Measurements from ENCODE around the gene RAB21. TPM values are rescaled to one million over a fixed set of nuclear protein-coding genes. Genes with fewer than 3 reads are reported as not detected.

Gene RAB21
- total and polyA plus RNA-seq, 2 of the 13 experiments (the other 11 are each of a cell fraction or from before 2014, with no cell fraction given) = 4.4 to 50.9 TPM

DNA sequence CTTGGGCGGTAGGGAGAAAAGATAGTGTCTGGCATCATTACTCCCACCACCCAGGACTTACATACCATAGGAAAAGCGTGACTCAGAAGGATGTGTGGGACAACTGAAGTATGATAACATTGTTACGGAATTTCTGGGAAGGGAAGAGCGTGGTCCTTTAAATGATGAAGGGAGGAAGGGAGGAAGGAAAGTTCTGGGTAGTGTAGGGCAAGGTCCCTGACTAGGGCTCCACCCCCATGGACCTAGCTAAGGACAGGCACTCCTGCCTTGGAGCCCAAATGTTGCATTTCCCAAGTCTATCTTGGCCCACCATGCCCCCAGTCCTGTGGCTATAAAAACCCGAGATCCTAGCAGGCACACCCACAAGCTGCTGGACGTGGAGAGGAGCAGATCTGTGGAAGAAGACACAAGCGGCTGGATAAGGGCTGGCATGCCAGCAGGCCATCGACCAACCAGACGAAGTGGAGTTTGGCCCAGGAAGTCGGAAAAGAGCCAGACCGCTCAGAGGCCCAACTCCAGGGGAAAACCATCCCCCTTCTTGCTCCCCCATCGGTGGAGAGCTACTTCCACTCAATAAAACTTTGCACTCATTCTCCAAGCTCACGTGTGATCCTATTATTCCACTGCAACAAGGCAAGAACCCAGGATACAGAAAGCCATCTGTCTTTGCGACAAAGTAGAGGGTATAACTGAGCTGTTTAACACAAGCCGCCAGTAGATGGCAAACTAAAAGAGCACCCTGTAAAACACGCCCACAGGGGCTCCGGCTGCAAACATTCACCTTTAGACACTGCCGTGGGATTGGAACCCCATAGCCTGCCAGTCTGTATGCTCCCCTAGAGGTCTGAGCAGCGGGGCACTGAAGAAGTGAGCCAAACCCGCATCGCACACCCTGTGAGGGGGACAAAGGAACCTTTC lies 23.0 kb upstream of the RAB21 start (continued):
- TF ChIP-seq HNF4G (IDR thresholded peaks at IDR 0.05; ENCODE audit: borderline replicate concordance, low read depth, low read length) (peak; percentile 47; the same call in 1 of the 2 replicates), HNF4G (CRISPR knock-in tag; IDR thresholded peaks at IDR 0.05; ENCODE audit: borderline replicate concordance, low read depth) (no peak), SPEN (CRISPR knock-in tag; IDR thresholded peaks at IDR 0.05; ENCODE audit: low read depth) (peak; percentile 49; the same call in 1 of the 2 replicates), PHF21A (CRISPR knock-in tag; IDR thresholded peaks at IDR 0.05) (no peak), SRSF9 (IDR thresholded peaks at IDR 0.05; ENCODE audit: borderline replicate concordance, insufficient read depth, low read depth, low read length, poor library complexity, severe bottlenecking) (no peak), ZNF207 (IDR thresholded peaks at IDR 0.05; ENCODE audit: borderline replicate concordance) (no peak), ZC3H13 (CRISPR knock-in tag; IDR thresholded peaks at IDR 0.05) (no peak), ZNF816 (CRISPR knock-in tag; IDR thresholded peaks at IDR 0.05; ENCODE audit: borderline replicate concordance) (no peak), ZNF20 (CRISPR knock-in tag; IDR thresholded peaks at IDR 0.05) (no peak), RAD51 (IDR thresholded peaks at IDR 0.05; ENCODE audit: borderline replicate concordance) (no peak), NFRKB (IDR thresholded peaks at IDR 0.05) (no peak), HNRNPK (IDR thresholded peaks at IDR 0.05; ENCODE audit: low read depth, low read length, poor library complexity, severe bottlenecking) (no peak), CC2D1A (CRISPR knock-in tag; IDR thresholded peaks at IDR 0.05) (no peak)
- TF ChIP-seq, protein P1, sequence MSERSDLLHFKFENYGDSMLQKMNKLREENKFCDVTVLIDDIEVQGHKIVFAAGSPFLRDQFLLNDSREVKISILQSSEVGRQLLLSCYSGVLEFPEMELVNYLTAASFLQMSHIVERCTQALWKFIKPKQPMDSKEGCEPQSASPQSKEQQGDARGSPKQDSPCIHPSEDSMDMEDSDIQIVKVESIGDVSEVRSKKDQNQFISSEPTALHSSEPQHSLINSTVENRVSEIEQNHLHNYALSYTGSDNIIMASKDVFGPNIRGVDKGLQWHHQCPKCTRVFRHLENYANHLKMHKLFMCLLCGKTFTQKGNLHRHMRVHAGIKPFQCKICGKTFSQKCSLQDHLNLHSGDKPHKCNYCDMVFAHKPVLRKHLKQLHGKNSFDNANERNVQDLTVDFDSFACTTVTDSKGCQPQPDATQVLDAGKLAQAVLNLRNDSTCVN (CRISPR knock-in tag; IDR thresholded peaks at IDR 0.05; ENCODE audit: borderline replicate concordance) = no peak
- TF ChIP-seq, protein P2, sequence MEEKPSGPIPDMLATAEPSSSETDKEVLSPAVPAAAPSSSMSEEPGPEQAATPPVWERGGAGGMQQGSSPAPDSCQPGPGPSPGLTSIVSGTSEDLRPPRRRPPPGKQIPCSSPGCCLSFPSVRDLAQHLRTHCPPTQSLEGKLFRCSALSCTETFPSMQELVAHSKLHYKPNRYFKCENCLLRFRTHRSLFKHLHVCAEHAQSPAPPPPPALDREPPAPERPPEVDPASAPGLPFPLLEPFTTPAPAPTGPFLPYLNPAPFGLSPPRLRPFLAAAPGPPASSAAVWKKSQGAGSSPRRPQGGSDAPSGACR (CRISPR knock-in tag; IDR thresholded peaks at IDR 0.05) = 0 out of 2 replicates have a peak, but pooled peaks have one; percentile 31
- TF ChIP-seq, protein P3, sequence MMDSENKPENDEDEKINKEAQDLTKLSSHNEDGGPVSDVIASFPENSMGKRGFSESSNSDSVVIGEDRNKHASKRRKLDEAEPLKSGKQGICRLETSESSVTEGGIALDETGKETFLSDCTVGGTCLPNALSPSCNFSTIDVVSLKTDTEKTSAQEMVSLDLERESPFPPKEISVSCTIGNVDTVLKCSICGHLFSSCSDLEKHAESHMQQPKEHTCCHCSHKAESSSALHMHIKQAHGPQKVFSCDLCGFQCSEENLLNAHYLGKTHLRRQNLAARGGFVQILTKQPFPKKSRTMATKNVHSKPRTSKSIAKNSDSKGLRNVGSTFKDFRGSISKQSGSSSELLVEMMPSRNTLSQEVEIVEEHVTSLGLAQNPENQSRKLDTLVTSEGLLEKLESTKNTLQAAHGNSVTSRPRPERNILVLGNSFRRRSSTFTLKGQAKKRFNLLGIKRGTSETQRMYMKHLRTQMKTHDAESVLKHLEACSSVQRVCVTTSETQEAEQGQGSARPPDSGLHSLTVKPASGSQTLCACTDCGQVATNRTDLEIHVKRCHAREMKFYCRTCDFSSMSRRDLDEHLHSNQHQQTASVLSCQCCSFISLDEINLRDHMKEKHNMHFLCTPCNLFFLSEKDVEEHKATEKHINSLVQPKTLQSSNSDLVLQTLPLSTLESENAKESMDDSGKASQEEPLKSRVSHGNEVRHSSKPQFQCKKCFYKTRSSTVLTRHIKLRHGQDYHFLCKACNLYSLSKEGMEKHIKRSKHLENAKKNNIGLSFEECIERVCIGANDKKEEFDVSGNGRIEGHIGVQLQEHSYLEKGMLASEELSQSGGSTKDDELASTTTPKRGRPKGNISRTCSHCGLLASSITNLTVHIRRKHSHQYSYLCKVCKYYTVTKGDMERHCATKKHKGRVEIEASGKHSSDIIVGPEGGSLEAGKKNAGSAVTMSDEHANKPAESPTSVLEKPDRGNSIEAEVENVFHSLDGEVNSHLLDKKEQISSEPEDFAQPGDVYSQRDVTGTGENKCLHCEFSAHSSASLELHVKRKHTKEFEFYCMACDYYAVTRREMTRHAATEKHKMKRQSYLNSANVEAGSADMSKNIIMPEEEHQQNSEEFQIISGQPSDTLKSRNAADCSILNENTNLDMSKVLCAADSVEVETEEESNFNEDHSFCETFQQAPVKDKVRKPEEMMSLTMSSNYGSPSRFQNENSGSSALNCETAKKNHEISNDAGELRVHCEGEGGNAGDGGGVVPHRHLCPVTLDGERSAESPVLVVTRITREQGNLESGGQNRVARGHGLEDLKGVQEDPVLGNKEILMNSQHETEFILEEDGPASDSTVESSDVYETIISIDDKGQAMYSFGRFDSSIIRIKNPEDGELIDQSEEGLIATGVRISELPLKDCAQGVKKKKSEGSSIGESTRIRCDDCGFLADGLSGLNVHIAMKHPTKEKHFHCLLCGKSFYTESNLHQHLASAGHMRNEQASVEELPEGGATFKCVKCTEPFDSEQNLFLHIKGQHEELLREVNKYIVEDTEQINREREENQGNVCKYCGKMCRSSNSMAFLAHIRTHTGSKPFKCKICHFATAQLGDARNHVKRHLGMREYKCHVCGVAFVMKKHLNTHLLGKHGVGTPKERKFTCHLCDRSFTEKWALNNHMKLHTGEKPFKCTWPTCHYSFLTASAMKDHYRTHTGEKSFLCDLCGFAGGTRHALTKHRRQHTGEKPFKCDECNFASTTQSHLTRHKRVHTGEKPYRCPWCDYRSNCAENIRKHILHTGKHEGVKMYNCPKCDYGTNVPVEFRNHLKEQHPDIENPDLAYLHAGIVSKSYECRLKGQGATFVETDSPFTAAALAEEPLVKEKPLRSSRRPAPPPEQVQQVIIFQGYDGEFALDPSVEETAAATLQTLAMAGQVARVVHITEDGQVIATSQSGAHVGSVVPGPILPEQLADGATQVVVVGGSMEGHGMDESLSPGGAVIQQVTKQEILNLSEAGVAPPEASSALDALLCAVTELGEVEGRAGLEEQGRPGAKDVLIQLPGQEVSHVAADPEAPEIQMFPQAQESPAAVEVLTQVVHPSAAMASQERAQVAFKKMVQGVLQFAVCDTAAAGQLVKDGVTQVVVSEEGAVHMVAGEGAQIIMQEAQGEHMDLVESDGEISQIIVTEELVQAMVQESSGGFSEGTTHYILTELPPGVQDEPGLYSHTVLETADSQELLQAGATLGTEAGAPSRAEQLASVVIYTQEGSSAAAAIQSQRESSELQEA (CRISPR knock-in tag; IDR thresholded peaks at IDR 0.05; ENCODE audit: not compliant biosample characterization) = no peak
- TF ChIP-seq, protein P4, sequence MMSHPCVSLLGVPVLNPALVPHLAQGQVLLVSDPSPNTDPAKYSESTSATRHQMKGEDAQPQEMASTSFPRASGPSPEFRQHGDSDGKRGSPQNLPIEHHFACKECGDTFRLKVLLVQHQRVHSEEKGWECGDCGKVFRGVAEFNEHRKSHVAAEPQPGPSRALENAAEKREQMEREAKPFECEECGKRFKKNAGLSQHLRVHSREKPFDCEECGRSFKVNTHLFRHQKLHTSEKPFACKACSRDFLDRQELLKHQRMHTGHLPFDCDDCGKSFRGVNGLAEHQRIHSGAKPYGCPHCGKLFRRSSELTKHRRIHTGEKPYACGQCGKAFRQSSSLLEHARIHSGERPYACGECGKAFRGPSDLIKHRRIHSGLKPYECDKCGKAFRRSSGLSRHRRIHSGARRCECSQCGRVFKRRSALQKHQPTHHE (CRISPR knock-in tag; IDR thresholded peaks at IDR 0.05; ENCODE audit: borderline replicate concordance) = no peak

All from HepG2 (cell line).